ENCODE measurements around the gene TMBIM4.
A peak's percentile ranks its signal among the peaks of the same experiment; 100 is the strongest.

TMBIM4 gene

DNA sequence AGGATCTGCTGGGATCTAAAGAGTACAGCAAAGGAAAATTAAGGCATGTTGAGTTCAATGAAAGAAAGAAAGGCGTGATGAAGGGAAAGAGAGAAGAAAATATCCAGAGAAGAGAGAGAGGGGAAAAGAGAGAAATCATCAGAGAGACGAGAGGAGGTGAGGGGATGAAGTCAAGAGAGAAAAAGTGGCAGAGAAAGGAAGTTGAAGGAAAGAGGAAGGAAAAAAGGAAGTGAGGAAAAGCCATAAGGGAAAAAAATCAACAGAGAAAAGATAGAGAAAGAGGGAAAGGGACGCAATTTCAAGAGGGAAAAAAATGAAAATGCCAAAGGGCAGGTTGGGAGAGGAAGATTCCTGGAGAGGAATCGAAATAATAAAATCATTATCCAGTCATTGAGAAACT lies 79.6 kb downstream of the TMBIM4 start:
- Histone ChIP-seq H3K9me3 (ENCODE audit: control insufficient read depth, insufficient read depth, low read length) (no peaks in the 10 kb centered on the region), H3F3A (ENCODE audit: control insufficient read depth, insufficient read depth) (no peaks in the 10 kb centered on the region), H4K20me1 (ENCODE audit: control insufficient read depth, insufficient read depth, low read depth, low read length) (no peaks in the 10 kb centered on the region), H3K36me3 (ENCODE audit: control insufficient read depth, low read length) (no peaks in the 10 kb centered on the region), H3K27ac (ENCODE audit: low read depth, low read length) (no peak overlapping the region), H3K4me2 (ENCODE audit: low read length) (no peak overlapping the region), H3K27me3 (ENCODE audit: control insufficient read depth, low read length) (peaks cover 13% of the 10 kb centered on the region), H3K4me1 (ENCODE audit: control insufficient read depth, low read length) (no peaks in the 10 kb centered on the region; the same call in 1 of the 2 replicates), H3K9me2 (replicated peaks; ENCODE audit: control insufficient read depth, low read length) (no peaks in the 10 kb centered on the region), H3K79me2 (ENCODE audit: control insufficient read depth, low read length) (no peaks in the 10 kb centered on the region), H3K4me3 (ENCODE audit: low read length) (no peak overlapping the region)
- no peak for TF ChIP-seq EZH2phosphoT487 (IDR thresholded peaks at IDR 0.05; ENCODE audit: borderline replicate concordance, low read length)
- TF ChIP-seq, protein P1, sequence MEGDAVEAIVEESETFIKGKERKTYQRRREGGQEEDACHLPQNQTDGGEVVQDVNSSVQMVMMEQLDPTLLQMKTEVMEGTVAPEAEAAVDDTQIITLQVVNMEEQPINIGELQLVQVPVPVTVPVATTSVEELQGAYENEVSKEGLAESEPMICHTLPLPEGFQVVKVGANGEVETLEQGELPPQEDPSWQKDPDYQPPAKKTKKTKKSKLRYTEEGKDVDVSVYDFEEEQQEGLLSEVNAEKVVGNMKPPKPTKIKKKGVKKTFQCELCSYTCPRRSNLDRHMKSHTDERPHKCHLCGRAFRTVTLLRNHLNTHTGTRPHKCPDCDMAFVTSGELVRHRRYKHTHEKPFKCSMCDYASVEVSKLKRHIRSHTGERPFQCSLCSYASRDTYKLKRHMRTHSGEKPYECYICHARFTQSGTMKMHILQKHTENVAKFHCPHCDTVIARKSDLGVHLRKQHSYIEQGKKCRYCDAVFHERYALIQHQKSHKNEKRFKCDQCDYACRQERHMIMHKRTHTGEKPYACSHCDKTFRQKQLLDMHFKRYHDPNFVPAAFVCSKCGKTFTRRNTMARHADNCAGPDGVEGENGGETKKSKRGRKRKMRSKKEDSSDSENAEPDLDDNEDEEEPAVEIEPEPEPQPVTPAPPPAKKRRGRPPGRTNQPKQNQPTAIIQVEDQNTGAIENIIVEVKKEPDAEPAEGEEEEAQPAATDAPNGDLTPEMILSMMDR (IDR thresholded peaks at IDR 0.05; ENCODE audit: low read depth, low read length, poor library complexity, severe bottlenecking) = no peak

DNA sequence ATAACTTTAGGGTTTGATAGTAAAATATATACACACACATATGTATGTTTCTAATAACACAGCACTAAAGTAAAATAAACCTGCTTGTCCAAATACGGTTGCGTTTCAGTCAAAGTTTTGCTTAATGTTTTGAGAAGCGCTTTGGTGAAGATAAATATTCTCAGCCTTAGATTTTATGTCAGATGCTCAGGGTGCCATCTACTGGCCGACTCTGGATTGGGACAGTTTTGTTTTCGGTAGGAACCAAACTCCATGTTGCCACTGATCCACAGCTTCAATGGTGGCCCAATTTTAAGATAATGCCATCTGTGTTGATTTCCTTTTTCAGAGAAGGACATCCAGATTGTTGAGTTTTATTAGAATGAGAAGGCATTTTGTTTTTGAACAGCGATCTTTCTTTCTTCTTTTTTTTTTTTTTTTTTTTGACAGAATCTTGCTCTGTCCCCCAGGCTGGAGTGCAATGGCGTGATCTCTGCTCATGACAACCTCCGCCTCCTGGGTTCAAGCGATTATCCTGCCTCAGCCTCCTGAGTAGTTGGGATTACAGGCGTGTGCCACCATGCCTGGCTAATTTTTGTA lies 82.3 kb downstream of the TMBIM4 start:
- no peak overlapping the region for H3K4me3 ChIP-seq (ENCODE audit: low read length)
- no peaks in the 10 kb centered on the region for H3K4me1 ChIP-seq (ENCODE audit: control insufficient read depth, low read length)
- no peak for TF ChIP-seq EZH2phosphoT487 (IDR thresholded peaks at IDR 0.05; ENCODE audit: borderline replicate concordance, low read length)
- TF ChIP-seq, protein P1 (IDR thresholded peaks at IDR 0.05; ENCODE audit: low read depth, low read length, poor library complexity, severe bottlenecking) = peak; percentile 75
- H3K9me2 ChIP-seq (replicated peaks; ENCODE audit: control insufficient read depth, low read length) = no peaks in the 10 kb centered on the region
- no peaks in the 10 kb centered on the region for H4K20me1 ChIP-seq (ENCODE audit: control insufficient read depth, insufficient read depth, low read depth, low read length)
- no peaks in the 10 kb centered on the region for H3K79me2 ChIP-seq (ENCODE audit: control insufficient read depth, low read length)
- peaks cover 13% of the 10 kb centered on the region for H3K27me3 ChIP-seq (ENCODE audit: control insufficient read depth, low read length)
- H3F3A ChIP-seq (ENCODE audit: control insufficient read depth, insufficient read depth) = no peaks in the 10 kb centered on the region
- no peaks in the 10 kb centered on the region for H3K9me3 ChIP-seq (ENCODE audit: control insufficient read depth, insufficient read depth, low read length)
- H3K27ac ChIP-seq (ENCODE audit: low read depth, low read length) = no peak overlapping the region
- H3K4me2 ChIP-seq (ENCODE audit: low read length) = no peak overlapping the region
- no peaks in the 10 kb centered on the region for H3K36me3 ChIP-seq (ENCODE audit: control insufficient read depth, low read length)

DNA sequence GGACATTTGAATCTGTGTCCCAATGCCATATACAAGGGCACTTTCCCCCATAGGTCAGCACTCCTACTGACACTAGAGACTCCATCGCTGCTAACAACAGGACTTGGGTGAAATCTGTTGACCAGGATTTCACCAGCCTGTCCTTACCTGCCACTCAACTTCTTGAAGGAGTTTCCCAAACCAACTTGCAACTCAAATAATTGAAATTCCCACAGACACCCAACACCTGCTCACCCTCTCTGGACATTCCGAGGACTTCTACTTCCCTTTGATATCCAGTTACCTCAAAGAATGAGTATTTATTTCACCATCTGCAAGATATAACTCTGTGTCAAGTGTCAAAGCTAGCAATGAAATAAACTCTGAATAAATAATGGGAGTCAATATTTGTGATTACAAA lies 83.8 kb downstream of the TMBIM4 start:
- no peak overlapping the region for H3K4me3 ChIP-seq (ENCODE audit: low read length)
- TF ChIP-seq, protein P1 (IDR thresholded peaks at IDR 0.05; ENCODE audit: low read depth, low read length, poor library complexity, severe bottlenecking) = no peak
- no peak for TF ChIP-seq EZH2phosphoT487 (IDR thresholded peaks at IDR 0.05; ENCODE audit: borderline replicate concordance, low read length)
- no peaks in the 10 kb centered on the region for H3F3A ChIP-seq (ENCODE audit: control insufficient read depth, insufficient read depth)
- H3K27me3 ChIP-seq (ENCODE audit: control insufficient read depth, low read length) = peaks cover 13% of the 10 kb centered on the region
- no peaks in the 10 kb centered on the region for H3K9me3 ChIP-seq (ENCODE audit: control insufficient read depth, insufficient read depth, low read length)
- H3K9me2 ChIP-seq (replicated peaks; ENCODE audit: control insufficient read depth, low read length) = no peaks in the 10 kb centered on the region
- H3K27ac ChIP-seq (ENCODE audit: low read depth, low read length) = no peak overlapping the region
- H3K4me1 ChIP-seq (ENCODE audit: control insufficient read depth, low read length) = no peaks in the 10 kb centered on the region
- no peaks in the 10 kb centered on the region for H3K79me2 ChIP-seq (ENCODE audit: control insufficient read depth, low read length)
- no peaks in the 10 kb centered on the region for H4K20me1 ChIP-seq (ENCODE audit: control insufficient read depth, insufficient read depth, low read depth, low read length)
- no peaks in the 10 kb centered on the region for H3K36me3 ChIP-seq (ENCODE audit: control insufficient read depth, low read length)
- no peak overlapping the region for H3K4me2 ChIP-seq (ENCODE audit: low read length)

Data from DOHH2 (cell line).